ENCODE measurements around the gene DSG2. TPM values are rescaled to one million over a fixed set of nuclear protein-coding genes. Genes with fewer than 3 reads are reported as not detected.

The DSG2 gene
- total RNA-seq, 1 experiment from 2014 or later, result not detected

DNA sequence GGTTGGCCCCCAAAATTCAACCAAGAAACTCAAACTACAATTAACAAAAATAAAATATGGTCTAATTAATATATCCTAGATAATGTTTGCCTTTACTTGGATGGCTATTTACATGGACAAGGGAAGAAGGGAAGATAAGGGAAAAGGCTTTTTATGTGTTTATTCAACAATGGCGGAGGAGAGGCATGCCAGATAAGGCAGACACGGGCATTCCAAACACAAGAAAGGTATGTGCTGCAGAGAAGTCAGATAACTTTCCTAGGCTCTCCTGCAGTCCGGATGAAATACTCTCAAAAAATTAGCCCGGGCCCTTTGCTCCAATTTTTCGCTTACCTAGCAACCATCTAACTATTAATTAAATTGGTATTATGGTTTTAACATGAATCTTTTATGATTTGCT is 88.6 kb downstream of the DSG2 start:
- CTCF ChIA-PET, result no interaction called here
- TF ChIP-seq, protein P1, sequence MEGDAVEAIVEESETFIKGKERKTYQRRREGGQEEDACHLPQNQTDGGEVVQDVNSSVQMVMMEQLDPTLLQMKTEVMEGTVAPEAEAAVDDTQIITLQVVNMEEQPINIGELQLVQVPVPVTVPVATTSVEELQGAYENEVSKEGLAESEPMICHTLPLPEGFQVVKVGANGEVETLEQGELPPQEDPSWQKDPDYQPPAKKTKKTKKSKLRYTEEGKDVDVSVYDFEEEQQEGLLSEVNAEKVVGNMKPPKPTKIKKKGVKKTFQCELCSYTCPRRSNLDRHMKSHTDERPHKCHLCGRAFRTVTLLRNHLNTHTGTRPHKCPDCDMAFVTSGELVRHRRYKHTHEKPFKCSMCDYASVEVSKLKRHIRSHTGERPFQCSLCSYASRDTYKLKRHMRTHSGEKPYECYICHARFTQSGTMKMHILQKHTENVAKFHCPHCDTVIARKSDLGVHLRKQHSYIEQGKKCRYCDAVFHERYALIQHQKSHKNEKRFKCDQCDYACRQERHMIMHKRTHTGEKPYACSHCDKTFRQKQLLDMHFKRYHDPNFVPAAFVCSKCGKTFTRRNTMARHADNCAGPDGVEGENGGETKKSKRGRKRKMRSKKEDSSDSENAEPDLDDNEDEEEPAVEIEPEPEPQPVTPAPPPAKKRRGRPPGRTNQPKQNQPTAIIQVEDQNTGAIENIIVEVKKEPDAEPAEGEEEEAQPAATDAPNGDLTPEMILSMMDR (conservative IDR thresholded peaks at IDR 0.05; ENCODE audit: low read depth, low read length), result no peak
- no peak for TF ChIP-seq EZH2 (IDR thresholded peaks at IDR 0.05; ENCODE audit: borderline replicate concordance, low read depth, low read length, poor library complexity, severe bottlenecking)
- no peak for DNase-seq (ENCODE audit: low spot score)
- no TSS peak for BruUV-seq (replicated peaks)
- Histone ChIP-seq H3K36me3 (ENCODE audit: insufficient read depth, low read length, poor library complexity, severe bottlenecking) (no peaks in the 10 kb centered on the region), H3K27ac (ENCODE audit: low read depth, low read length, poor library complexity, severe bottlenecking) (no peak overlapping the region), H3K9me3 (ENCODE audit: low read depth, low read length, poor library complexity, severe bottlenecking) (no peaks in the 10 kb centered on the region), H3K4me1 (ENCODE audit: insufficient read depth, low read length, poor library complexity, severe bottlenecking) (peaks cover 6% of the 10 kb centered on the region), H3K27me3 (replicated peaks; ENCODE audit: insufficient read depth, low read depth, low read length, poor library complexity) (no peaks in the 10 kb centered on the region), H3K4me3 (ENCODE audit: low read depth, low read length, poor library complexity, severe bottlenecking) (no peak overlapping the region)
- POLR2A ChIA-PET (ENCODE audit: low non-redundant PET), result no interaction called here
- intact Hi-C loops (cut with micrococcal nuclease; ENCODE audit: unreplicated experiment), result no loop called here

DNA sequence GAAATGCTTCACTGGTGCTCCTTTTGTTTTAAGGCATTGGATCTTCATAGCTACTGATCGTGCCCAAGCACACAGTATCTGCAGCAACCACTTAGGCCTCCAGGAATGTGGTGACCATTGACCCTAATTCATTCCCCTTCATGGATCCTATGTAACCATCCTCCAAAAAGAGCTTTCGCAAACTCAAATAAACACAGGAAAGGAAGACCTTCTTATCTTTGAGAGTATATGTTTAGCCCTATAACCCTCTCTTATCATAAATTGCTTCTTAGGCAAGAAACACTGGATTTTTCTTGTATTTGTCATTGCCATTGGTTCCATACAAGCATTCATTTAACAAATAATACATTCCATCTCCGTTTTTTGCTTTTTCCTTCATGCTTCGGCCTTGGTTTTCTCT is 89.6 kb downstream of the DSG2 start:
- Histone ChIP-seq H3K27ac (ENCODE audit: low read depth, low read length, poor library complexity, severe bottlenecking) (no peak overlapping the region), H3K27me3 (replicated peaks; ENCODE audit: insufficient read depth, low read depth, low read length, poor library complexity) (no peaks in the 10 kb centered on the region), H3K4me1 (ENCODE audit: insufficient read depth, low read length, poor library complexity, severe bottlenecking) (no peaks in the 10 kb centered on the region), H3K4me3 (ENCODE audit: low read depth, low read length, poor library complexity, severe bottlenecking) (no peak overlapping the region), H3K9me3 (ENCODE audit: low read depth, low read length, poor library complexity, severe bottlenecking) (no peaks in the 10 kb centered on the region), H3K36me3 (ENCODE audit: insufficient read depth, low read length, poor library complexity, severe bottlenecking) (no peaks in the 10 kb centered on the region)
- ChIA-PET POLR2A (ENCODE audit: low non-redundant PET) (no interaction called here), CTCF (no interaction called here)
- no TSS peak for BruUV-seq (replicated peaks)
- TF ChIP-seq EZH2 (IDR thresholded peaks at IDR 0.05; ENCODE audit: borderline replicate concordance, low read depth, low read length, poor library complexity, severe bottlenecking), result no peak
- TF ChIP-seq, protein P1 (conservative IDR thresholded peaks at IDR 0.05; ENCODE audit: low read depth, low read length), result no peak
- DNase-seq (ENCODE audit: low spot score), result no peak
- intact Hi-C loops (cut with micrococcal nuclease; ENCODE audit: unreplicated experiment), result no loop called here

DNA sequence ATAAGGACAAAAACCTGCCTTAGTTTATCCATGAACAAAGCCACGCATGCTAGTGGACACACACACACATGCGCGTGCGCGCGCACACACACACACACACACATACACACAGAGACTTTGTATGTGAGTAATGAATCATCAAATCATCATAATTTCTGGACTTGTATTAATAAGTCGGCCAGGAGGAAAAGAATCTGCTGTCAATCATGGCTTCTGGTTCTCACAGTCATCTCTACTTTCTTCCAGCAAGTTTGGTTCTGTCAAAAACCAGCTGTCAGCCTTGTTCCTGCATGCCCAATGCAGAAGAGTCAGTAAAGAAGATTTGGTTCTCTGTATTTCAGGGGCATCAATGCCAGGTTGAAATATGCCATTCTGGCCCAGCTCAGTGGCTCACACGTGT is 92.6 kb downstream of the DSG2 start:
- no peak for DNase-seq (ENCODE audit: low spot score)
- ChIA-PET CTCF (no interaction called here), POLR2A (ENCODE audit: low non-redundant PET) (no interaction called here)
- no peaks in the 10 kb centered on the region for H3K4me1 ChIP-seq (ENCODE audit: insufficient read depth, low read length, poor library complexity, severe bottlenecking)
- no peaks in the 10 kb centered on the region for H3K27me3 ChIP-seq (replicated peaks; ENCODE audit: insufficient read depth, low read depth, low read length, poor library complexity)
- intact Hi-C loops (cut with micrococcal nuclease; ENCODE audit: unreplicated experiment), result no loop called here
- no peaks in the 10 kb centered on the region for H3K9me3 ChIP-seq (ENCODE audit: low read depth, low read length, poor library complexity, severe bottlenecking)
- BruUV-seq (replicated peaks), result no TSS peak
- H3K4me3 ChIP-seq (ENCODE audit: low read depth, low read length, poor library complexity, severe bottlenecking), result no peak overlapping the region
- TF ChIP-seq, protein P1 (conservative IDR thresholded peaks at IDR 0.05; ENCODE audit: low read depth, low read length), result no peak
- TF ChIP-seq EZH2 (IDR thresholded peaks at IDR 0.05; ENCODE audit: borderline replicate concordance, low read depth, low read length, poor library complexity, severe bottlenecking), result no peak
- H3K27ac ChIP-seq (ENCODE audit: low read depth, low read length, poor library complexity, severe bottlenecking), result no peak overlapping the region
- H3K36me3 ChIP-seq (ENCODE audit: insufficient read depth, low read length, poor library complexity, severe bottlenecking), result no peaks in the 10 kb centered on the region

Measured in A673 (cell line).